Activated CD4-positive, alpha-beta memory T cell treated with anti-CD3 and anti-CD28 coated beads for 36 hours (primary cell): ENCODE data around the gene OSM. TPM values are rescaled to one million over a fixed set of nuclear protein-coding genes. Genes with fewer than 3 reads are reported as not detected.
A peak's percentile ranks its signal among the peaks of the same experiment; 100 is the strongest.

Experiments used
- CTCF ChIA-PET: fragments of 350-600 bp; sonication (Branson Sonifier 250); formaldehyde crosslinking; loops from one replicate; lab custom pipeline; 2021; ENCODE audit warnings: antibody characterized with exemption, inconsistent platforms; lab: Charles Lee
- POLR2A ChIA-PET: fragments of 350-600 bp; sonication (Branson Sonifier 250); formaldehyde crosslinking; loops from one replicate; lab custom pipeline; 2021; ENCODE audit warnings: antibody characterized with exemption; lab: Charles Lee
- DNase-seq: peaks from one replicate; pipeline ENCODE4 v3.0.0-alpha.2; 2020
- H3K27ac Mint-ChIP-seq: one replicate; pipeline ENCODE4 v1.8.0; 2021; ENCODE audit warnings: mixed read lengths
- H3K27me3 Mint-ChIP-seq: one replicate; pipeline ENCODE4 v1.8.0; 2021; ENCODE audit warnings: mixed read lengths
- H3K36me3 Mint-ChIP-seq: one replicate; pipeline ENCODE4 v1.8.0; 2021; ENCODE audit warnings: mixed read lengths
- H3K4me1 Mint-ChIP-seq: one replicate; pipeline ENCODE4 v1.8.0; 2021; ENCODE audit warnings: low read depth, mixed read lengths
- H3K4me3 Mint-ChIP-seq: one replicate; pipeline ENCODE4 v1.8.0; 2021; ENCODE audit warnings: mild to moderate bottlenecking, mixed read lengths
- H3K9me3 Mint-ChIP-seq: one replicate; pipeline ENCODE4 v1.8.0; 2021; ENCODE audit warnings: mixed read lengths
- intact Hi-C: fragments of 100-400 bp; cut with micrococcal nuclease; formaldehyde crosslinking; loops from one replicate; pipeline ENCODE4 v1.15.1; 2023
- total RNA-seq, 2 experiments: library from RNA; stranded (reverse); gene quantifications; one replicate each; pipeline ENCODE4 v1.2.3, GENCODE V29; 2021

Gene OSM
- total RNA-seq, 2 experiments from 2014 or later: 39.6 to 41.2 TPM

GRCh38 chr22:30263883-30264282 is 2.8 kb downstream of the OSM start:
- no peaks in the 10 kb centered on the region for H3K9me3 Mint-ChIP-seq
- H3K4me3 Mint-ChIP-seq: peak overlapping the region; percentile 86
- no peak for DNase-seq
- CTCF ChIA-PET: interaction anchor here (0.6 to 7.9 kb wide), 23 partner anchors 8 to 453 kb away, joined by 3 to 154 read pairs (median 5); partner anchors contain the start of genes CASTOR1 and LIF
- intact Hi-C loops: loop anchor here (1.0 to 10.0 kb wide), 2 partner anchors 23 to 499 kb away; partner anchors contain the start of genes UQCR10 and ZMAT5
- H3K36me3 Mint-ChIP-seq: peaks cover 49% of the 10 kb centered on the region
- H3K4me1 Mint-ChIP-seq: peaks cover 42% of the 10 kb centered on the region
- POLR2A ChIA-PET: interaction anchor here (1.0 to 1.4 kb wide), 4 partner anchors 20 to 158 kb away, joined by 3 to 4 read pairs (median 3); partner anchors contain the start of gene RNF215
- H3K27ac Mint-ChIP-seq: no peak overlapping the region
- H3K27me3 Mint-ChIP-seq: no peaks in the 10 kb centered on the region

- peaks cover 45% of the 10 kb centered on the region for H3K36me3 Mint-ChIP-seq
- intact Hi-C loops: loop anchor here (1.0 to 10.0 kb wide), 2 partner anchors 24 to 498 kb away; partner anchors contain the start of genes UQCR10 and ZMAT5
- peak; percentile 86 for DNase-seq
- H3K4me1 Mint-ChIP-seq: peaks cover 34% of the 10 kb centered on the region
- H3K9me3 Mint-ChIP-seq: no peaks in the 10 kb centered on the region
- peak overlapping the region; percentile 71 for H3K4me3 Mint-ChIP-seq
- H3K27me3 Mint-ChIP-seq: no peaks in the 10 kb centered on the region
- CTCF ChIA-PET: interaction anchor here (0.6 to 7.9 kb wide), 29 partner anchors 9 to 452 kb away, joined by 3 to 154 read pairs (median 5); partner anchors contain the start of genes CASTOR1, LIF and RNF215
- H3K27ac Mint-ChIP-seq: peak overlapping the region; percentile 69
- POLR2A ChIA-PET: interaction anchor here (1.0 to 1.6 kb wide), 3 partner anchors 19 to 125 kb away, joined by 3 to 4 read pairs (median 3); partner anchors contain the start of gene RNF215
Measured at GRCh38 chr22:30262917-30263741, 3.5 kb downstream of the OSM start.

- DNase-seq: no peak
- Mint-ChIP-seq H3K36me3 (peaks cover 41% of the 10 kb centered on the region), H3K9me3 (no peaks in the 10 kb centered on the region), H3K27me3 (no peaks in the 10 kb centered on the region), H3K27ac (peak overlapping the region; percentile 67), H3K4me1 (peaks cover 30% of the 10 kb centered on the region), H3K4me3 (no peak overlapping the region)
- ChIA-PET CTCF (interaction anchor here (1.7 to 7.9 kb wide), 4 partner anchors 19 to 155 kb away, joined by 7 to 154 read pairs (median 13); partner anchors contain the start of gene CASTOR1), POLR2A (interaction anchor here (1.6 kb wide), 1 partner anchor 29 kb away, joined by 3 read pairs; no protein-coding TSS in a partner anchor)
- intact Hi-C loops: loop anchor here (10.0 kb wide), 1 partner anchor 497 kb away; the partner anchor contains the start of genes UQCR10 and ZMAT5
Measured at GRCh38 chr22:30262112-30262511, 4.5 kb downstream of the OSM start.

GRCh38 chr22:30261134-30261533 is 5.5 kb downstream of the OSM start:
- no peak for DNase-seq
- H3K4me3 Mint-ChIP-seq: no peak overlapping the region
- ChIA-PET CTCF (interaction anchor here (0.9 to 7.9 kb wide), 5 partner anchors 17 to 154 kb away, joined by 3 to 154 read pairs (median 7); partner anchors contain the start of gene CASTOR1), POLR2A (interaction anchor here (1.4 kb wide), 1 partner anchor 27 kb away, joined by 6 read pairs; no protein-coding TSS in a partner anchor)
- no peaks in the 10 kb centered on the region for H3K9me3 Mint-ChIP-seq
- H3K4me1 Mint-ChIP-seq: peaks cover 30% of the 10 kb centered on the region
- intact Hi-C loops: loop anchor here (10.0 kb wide), 1 partner anchor 496 kb away; the partner anchor contains the start of genes UQCR10 and ZMAT5
- H3K27ac Mint-ChIP-seq: peak overlapping the region; percentile 10
- H3K27me3 Mint-ChIP-seq: no peaks in the 10 kb centered on the region
- H3K36me3 Mint-ChIP-seq: peaks cover 33% of the 10 kb centered on the region

GRCh38 chr22:30260682-30261081 is 6.0 kb downstream of the OSM start:
- no peak overlapping the region for H3K4me3 Mint-ChIP-seq
- H3K27me3 Mint-ChIP-seq: no peaks in the 10 kb centered on the region
- H3K9me3 Mint-ChIP-seq: no peaks in the 10 kb centered on the region
- CTCF ChIA-PET: interaction anchor here (0.9 to 7.9 kb wide), 6 partner anchors 17 to 153 kb away, joined by 3 to 154 read pairs (median 5); partner anchors contain the start of gene CASTOR1
- peaks cover 29% of the 10 kb centered on the region for H3K36me3 Mint-ChIP-seq
- intact Hi-C loops: loop anchor here (10.0 kb wide), 1 partner anchor 496 kb away; the partner anchor contains the start of genes UQCR10 and ZMAT5
- H3K4me1 Mint-ChIP-seq: peaks cover 29% of the 10 kb centered on the region
- DNase-seq: no peak
- POLR2A ChIA-PET: interaction anchor here (1.4 kb wide), 1 partner anchor 27 kb away, joined by 6 read pairs; no protein-coding TSS in a partner anchor
- no peak overlapping the region for H3K27ac Mint-ChIP-seq

GRCh38 chr22:30260276-30260675 is 6.4 kb downstream of the OSM start:
- Mint-ChIP-seq H3K27me3 (no peaks in the 10 kb centered on the region), H3K9me3 (no peaks in the 10 kb centered on the region), H3K4me1 (peaks cover 27% of the 10 kb centered on the region), H3K36me3 (peaks cover 28% of the 10 kb centered on the region), H3K4me3 (no peak overlapping the region), H3K27ac (no peak overlapping the region)
- ChIA-PET POLR2A (no interaction called here), CTCF (interaction anchor here (1.0 to 7.9 kb wide), 4 partner anchors 27 to 153 kb away, joined by 3 to 154 read pairs (median 12); partner anchors contain the start of gene CASTOR1)
- intact Hi-C loops: loop anchor here (10.0 kb wide), 1 partner anchor 495 kb away; the partner anchor contains the start of genes UQCR10 and ZMAT5
- no peak for DNase-seq

- ChIA-PET CTCF (interaction anchor here (0.9 to 3.7 kb wide), 7 partner anchors 10 to 248 kb away, joined by 3 to 38 read pairs (median 3); partner anchors contain the start of gene CASTOR1), POLR2A (interaction anchor here (0.6 kb wide), 1 partner anchor 612 kb away, joined by 3 read pairs; no protein-coding TSS in a partner anchor)
- intact Hi-C loops: no loop called here
- H3K36me3 Mint-ChIP-seq: no peaks in the 10 kb centered on the region
- no peak for DNase-seq
- peaks cover 21% of the 10 kb centered on the region for H3K4me1 Mint-ChIP-seq
- H3K4me3 Mint-ChIP-seq: no peak overlapping the region
- no peaks in the 10 kb centered on the region for H3K27me3 Mint-ChIP-seq
- H3K27ac Mint-ChIP-seq: no peak overlapping the region
- H3K9me3 Mint-ChIP-seq: no peaks in the 10 kb centered on the region
Measured at GRCh38 chr22:30254314-30254713, 12.3 kb downstream of the OSM start.

GRCh38 chr22:30253205-30253852 is 13.3 kb downstream of the OSM start:
- no peaks in the 10 kb centered on the region for H3K27me3 Mint-ChIP-seq
- no peaks in the 10 kb centered on the region for H3K36me3 Mint-ChIP-seq
- no peaks in the 10 kb centered on the region for H3K9me3 Mint-ChIP-seq
- CTCF ChIA-PET: interaction anchor here (3.6 to 3.7 kb wide), 2 partner anchors 11 to 35 kb away, joined by 15 to 38 read pairs; partner anchors contain the start of gene CASTOR1
- POLR2A ChIA-PET: no interaction called here
- intact Hi-C loops: no loop called here
- no peak overlapping the region for H3K27ac Mint-ChIP-seq
- no peak for DNase-seq
- H3K4me3 Mint-ChIP-seq: no peak overlapping the region
- peaks cover 26% of the 10 kb centered on the region for H3K4me1 Mint-ChIP-seq

GRCh38 chr22:30252411-30253204 is 14.0 kb downstream of the OSM start:
- H3K9me3 Mint-ChIP-seq: no peaks in the 10 kb centered on the region
- no peak overlapping the region for H3K4me3 Mint-ChIP-seq
- H3K27ac Mint-ChIP-seq: no peak overlapping the region
- ChIA-PET CTCF (interaction anchor here (3.6 to 3.7 kb wide), 2 partner anchors 12 to 36 kb away, joined by 15 to 38 read pairs; partner anchors contain the start of gene CASTOR1), POLR2A (no interaction called here)
- peaks cover 32% of the 10 kb centered on the region for H3K4me1 Mint-ChIP-seq
- no peaks in the 10 kb centered on the region for H3K27me3 Mint-ChIP-seq
- DNase-seq: no peak
- intact Hi-C loops: no loop called here
- no peaks in the 10 kb centered on the region for H3K36me3 Mint-ChIP-seq

GRCh38 chr22:30251711-30252110 is 14.9 kb downstream of the OSM start:
- H3K27ac Mint-ChIP-seq: no peak overlapping the region
- intact Hi-C loops: no loop called here

More at GRCh38 chr22:30251711-30252110, 14.9 kb downstream of the OSM start:
- Mint-ChIP-seq H3K9me3 (no peaks in the 10 kb centered on the region), H3K36me3 (no peaks in the 10 kb centered on the region), H3K27me3 (no peaks in the 10 kb centered on the region), H3K4me3 (no peak overlapping the region), H3K4me1 (peaks cover 41% of the 10 kb centered on the region)
- POLR2A ChIA-PET: no interaction called here
- DNase-seq: no peak
- CTCF ChIA-PET: interaction anchor here (1.0 to 1.8 kb wide), 3 partner anchors 11 to 136 kb away, joined by 4 to 11 read pairs (median 8); partner anchors contain the start of gene RNF215
